DND-41 (cell line): ENCODE data around the gene PRRX2.

Experiments
- ATAC-seq: fragments of 200-7000 bp; cut with Tn5 transposase; 3 replicates; pipeline ENCODE4 v1.9.1; 2021; ENCODE audit warnings: low read depth; ENCODE audit not compliant: insufficient read depth
- DNase-seq: peaks from one replicate; pipeline ENCODE4 v3.0.0-alpha.2; 2020
- H2AFZ ChIP-seq: 2 replicates; pipeline ENCODE4 v1.6.0; 2012; ENCODE audit warnings: low read depth, low read length
- H3K27ac ChIP-seq: 2 replicates; pipeline ENCODE4 v1.5.1; 2012; ENCODE audit warnings: low read length, inconsistent platforms
- H3K27me3 ChIP-seq: fragments of 200-600 bp; sonication (generic); 2 replicates; pipeline ENCODE4 v1.6.0; 2012; ENCODE audit warnings: low read length, mild to moderate bottlenecking, inconsistent platforms; ENCODE audit not compliant: insufficient read depth, poor library complexity
- H3K36me3 ChIP-seq: 2 replicates; pipeline ENCODE4 v1.5.1; 2012; ENCODE audit warnings: low read length, inconsistent platforms; ENCODE audit not compliant: insufficient read depth
- H3K4me1 ChIP-seq: 2 replicates; pipeline ENCODE4 v1.5.1; 2012; ENCODE audit warnings: mild to moderate bottlenecking, low read length; ENCODE audit not compliant: insufficient read depth
- H3K4me2 ChIP-seq: 2 replicates; pipeline ENCODE4 v1.6.0; 2012; ENCODE audit warnings: mild to moderate bottlenecking, moderate library complexity, low read length, inconsistent platforms; ENCODE audit not compliant: insufficient read depth
- H3K4me3 ChIP-seq, 2 experiments: fragments of 200-600 bp in 1 of 2; shearing (Covaris generic) in 1 of 2; 2 replicates each; pipeline ENCODE4 v1.5.1; 2012 to 2016; ENCODE audit warnings: inconsistent platforms in 2 of 2, low read length in 2 of 2, mild to moderate bottlenecking in 2 of 2, low read depth in 1 of 2, moderate library complexity in 1 of 2
- H3K79me2 ChIP-seq: 2 replicates; pipeline ENCODE4 v1.6.0; 2012; ENCODE audit warnings: low read length, inconsistent platforms; ENCODE audit not compliant: insufficient read depth
- H3K9ac ChIP-seq: 2 replicates; pipeline ENCODE4 v1.6.0; 2012; ENCODE audit warnings: low read depth, mild to moderate bottlenecking, inconsistent platforms, low read length, moderate library complexity
- H3K9me3 ChIP-seq: 2 replicates; pipeline ENCODE4 v1.5.1; 2012; ENCODE audit warnings: low read length, moderate library complexity, mild to moderate bottlenecking, inconsistent platforms; ENCODE audit not compliant: insufficient read depth, severe bottlenecking
- H4K20me1 ChIP-seq: 2 replicates; pipeline ENCODE4 v1.6.0; 2012; ENCODE audit warnings: low read length; ENCODE audit not compliant: insufficient read depth
- CTCF ChIP-seq: IDR thresholded peaks from 2 replicates; pipeline ENCODE4 v1.5.1; 2012; ENCODE audit warnings: borderline replicate concordance, low read length, moderate library complexity, mild to moderate bottlenecking; ENCODE audit not compliant: poor library complexity, severe bottlenecking; ENCODE audit errors: extremely low read depth
- EZH2 ChIP-seq: IDR thresholded peaks from 3 replicates; pipeline ENCODE4 v1.6.1; 2012; ENCODE audit warnings: borderline replicate concordance, low read depth, mild to moderate bottlenecking, moderate library complexity, low read length, inconsistent platforms; ENCODE audit not compliant: severe bottlenecking

PRRX2 gene

GRCh38 chr9:129718647-129719046 is 53.2 kb downstream of the PRRX2 start:
- H2AFZ ChIP-seq = no peak overlapping the region
- H3K9me3 ChIP-seq = no peaks in the 10 kb centered on the region
- ATAC-seq (no peak), DNase-seq (no peak)
- no peak overlapping the region for H3K4me2 ChIP-seq
- no peak overlapping the region for H3K9ac ChIP-seq
- H4K20me1 ChIP-seq = no peaks in the 10 kb centered on the region
- no peak for TF ChIP-seq CTCF
- no peak for TF ChIP-seq EZH2
- no peak overlapping the region for H3K4me3 ChIP-seq
- no peaks in the 10 kb centered on the region for H3K4me1 ChIP-seq
- no peaks in the 10 kb centered on the region for H3K27me3 ChIP-seq
- no peaks in the 10 kb centered on the region for H3K79me2 ChIP-seq
- no peak overlapping the region for H3K27ac ChIP-seq
- H3K36me3 ChIP-seq = no peaks in the 10 kb centered on the region

GRCh38 chr9:129719135-129719534 is 53.7 kb downstream of the PRRX2 start:
- Histone ChIP-seq H4K20me1 (no peaks in the 10 kb centered on the region), H3K79me2 (no peaks in the 10 kb centered on the region), H3K36me3 (no peaks in the 10 kb centered on the region), H3K27me3 (no peaks in the 10 kb centered on the region), H2AFZ (no peak overlapping the region), H3K27ac (no peak overlapping the region), H3K9me3 (no peaks in the 10 kb centered on the region), H3K4me2 (no peak overlapping the region), H3K9ac (no peak overlapping the region), H3K4me3 (no peak overlapping the region), H3K4me1 (no peaks in the 10 kb centered on the region)
- no peak for ATAC-seq
- TF ChIP-seq CTCF (no peak), EZH2 (no peak)
- no peak for DNase-seq

- H3K4me3 ChIP-seq = no peak overlapping the region
- DNase-seq (no peak), ATAC-seq (no peak)
- H3K4me2 ChIP-seq = no peak overlapping the region
- H3K9me3 ChIP-seq = no peaks in the 10 kb centered on the region
- H3K4me1 ChIP-seq = no peaks in the 10 kb centered on the region
- no peaks in the 10 kb centered on the region for H3K36me3 ChIP-seq
- TF ChIP-seq CTCF = peak; percentile 29
- no peak for TF ChIP-seq EZH2
- H3K79me2 ChIP-seq = no peaks in the 10 kb centered on the region
- no peaks in the 10 kb centered on the region for H3K27me3 ChIP-seq
- no peak overlapping the region for H3K9ac ChIP-seq
- no peak overlapping the region for H2AFZ ChIP-seq
- H4K20me1 ChIP-seq = no peaks in the 10 kb centered on the region
- H3K27ac ChIP-seq = no peak overlapping the region
Observed at GRCh38 chr9:129720181-129720864, 54.9 kb downstream of the PRRX2 start.
